Glomerular endothelial cell (primary cell): ENCODE data around the gene NRXN2. TPM values are rescaled to one million over a fixed set of nuclear protein-coding genes. Genes with fewer than 3 reads are reported as not detected.
"Not testable (repeated sequence)": the region's sequence is repeated elsewhere in the genome, so short reads cannot be mapped to it uniquely, and the experiment has no call there.

Experiments
- DNase-seq: peaks from one replicate; pipeline ENCODE4 v3.0.0-alpha.2; 2011; ENCODE audit warnings: low read depth, low spot score; ENCODE audit errors: extremely low read depth
- total RNA-seq: library from RNA; depleted of rRNA; stranded (reverse); fragments of >200 nt; gene quantifications from 2 replicates; pipeline ENCODE4 v1.2.3, GENCODE V29; 2015

Gene NRXN2
- total RNA-seq, 1 donor from 2014 or later = not detected

GRCh38 chr11:64597671-64598101 lies 125.3 kb downstream of the NRXN2 start:
- no peak for DNase-seq

- DNase-seq = not testable (repeated sequence)
These were observed 127.1 kb downstream of the NRXN2 start for GRCh38 chr11:64595922-64596321.

- no peak for DNase-seq
These were observed 128.6 kb downstream of the NRXN2 start for GRCh38 chr11:64594159-64594939.

GRCh38 chr11:64593156-64594105 lies 129.6 kb downstream of the NRXN2 start:
- DNase-seq = no peak

GRCh38 chr11:64592656-64593055 lies 130.3 kb downstream of the NRXN2 start:
- no peak for DNase-seq

- no peak for DNase-seq
These were observed 130.8 kb downstream of the NRXN2 start for GRCh38 chr11:64592234-64592615.

GRCh38 chr11:64591257-64592233 lies 131.5 kb downstream of the NRXN2 start:
- DNase-seq = no peak

GRCh38 chr11:64590763-64591221 lies 132.2 kb downstream of the NRXN2 start, which contains the start of gene SLC22A12:
Gene SLC22A12 (plus strand): TSS chr11:64591220. CDS start chr11:64591557, 337 bp downstream.
- no peak for DNase-seq

- no peak for DNase-seq
These were observed 134.3 kb downstream of the NRXN2 start for GRCh38 chr11:64588701-64589100.

- no peak for DNase-seq
These were observed 136.6 kb downstream of the NRXN2 start for GRCh38 chr11:64586366-64586765.

GRCh38 chr11:64585150-64585549 lies 137.8 kb downstream of the NRXN2 start:
- no peak for DNase-seq

GRCh38 chr11:64583296-64584262 lies 139.4 kb downstream of the NRXN2 start:
- DNase-seq = no peak

- no peak for DNase-seq
These were observed 140.1 kb downstream of the NRXN2 start for GRCh38 chr11:64582885-64583284.

GRCh38 chr11:64581057-64581523 lies 141.9 kb downstream of the NRXN2 start:
- DNase-seq = no peak

- no peak for DNase-seq
These were observed 142.6 kb downstream of the NRXN2 start for GRCh38 chr11:64580412-64580811.

- DNase-seq = no peak
These were observed 145.8 kb downstream of the NRXN2 start for GRCh38 chr11:64577202-64577601.

GRCh38 chr11:64572143-64572542 lies 150.9 kb downstream of the NRXN2 start:
- no peak for DNase-seq

GRCh38 chr11:64571410-64572091 lies 151.4 kb downstream of the NRXN2 start:
- no peak for DNase-seq
